Endothelial cell (in vitro differentiated cells): Measurements from ENCODE around the gene TOMM40L. TPM values are rescaled to one million over a fixed set of nuclear protein-coding genes. Genes with fewer than 3 reads are reported as not detected.

Source experiments
- DNase-seq: peaks from one replicate; pipeline ENCODE4 v3.0.0; 2021; ENCODE audit warnings: low spot score
- H3K27ac Mint-ChIP-seq: one replicate; pipeline ENCODE4 v1.8.0; 2021; ENCODE audit warnings: mixed read lengths, inconsistent platforms; ENCODE audit not compliant: unreplicated experiment
- H3K27me3 Mint-ChIP-seq: one replicate; pipeline ENCODE4 v1.8.0; 2021; ENCODE audit warnings: mild to moderate bottlenecking, moderate library complexity, mixed read lengths, inconsistent platforms; ENCODE audit not compliant: unreplicated experiment
- H3K36me3 Mint-ChIP-seq: one replicate; pipeline ENCODE4 v1.8.0; 2021; ENCODE audit warnings: mild to moderate bottlenecking, low read depth, mixed read lengths, inconsistent platforms; ENCODE audit not compliant: unreplicated experiment
- H3K4me1 Mint-ChIP-seq: one replicate; pipeline ENCODE4 v1.8.0; 2021; ENCODE audit warnings: mild to moderate bottlenecking, mixed read lengths, inconsistent platforms; ENCODE audit not compliant: unreplicated experiment
- H3K4me3 Mint-ChIP-seq: one replicate; pipeline ENCODE4 v1.8.0; 2021; ENCODE audit warnings: mild to moderate bottlenecking, mixed read lengths, inconsistent platforms; ENCODE audit not compliant: unreplicated experiment
- H3K9me3 Mint-ChIP-seq: one replicate; pipeline ENCODE4 v1.8.0; 2021; ENCODE audit warnings: mixed read lengths, inconsistent platforms; ENCODE audit not compliant: unreplicated experiment
- total RNA-seq: library from RNA; stranded (reverse); fragmentation: NEBNext Ultra II Directional; extraction: Animal tissue kit (Norgen Biotek cat#: 25700); gene quantifications from one replicate; pipeline ENCODE4 v1.2.1, GENCODE V29; 2021; ENCODE audit not compliant: unreplicated experiment
- TF ChIP-seq, protein P1 (sequence below): fragments of 200-600 bp; sonication (generic); IDR thresholded peaks from one replicate; pipeline ENCODE4 v1.5.0; 2021; ENCODE audit warnings: antibody characterized with exemption; ENCODE audit not compliant: unreplicated experiment

Gene TOMM40L
- total RNA-seq, 1 donor from 2014 or later, result 22.0 TPM

DNA sequence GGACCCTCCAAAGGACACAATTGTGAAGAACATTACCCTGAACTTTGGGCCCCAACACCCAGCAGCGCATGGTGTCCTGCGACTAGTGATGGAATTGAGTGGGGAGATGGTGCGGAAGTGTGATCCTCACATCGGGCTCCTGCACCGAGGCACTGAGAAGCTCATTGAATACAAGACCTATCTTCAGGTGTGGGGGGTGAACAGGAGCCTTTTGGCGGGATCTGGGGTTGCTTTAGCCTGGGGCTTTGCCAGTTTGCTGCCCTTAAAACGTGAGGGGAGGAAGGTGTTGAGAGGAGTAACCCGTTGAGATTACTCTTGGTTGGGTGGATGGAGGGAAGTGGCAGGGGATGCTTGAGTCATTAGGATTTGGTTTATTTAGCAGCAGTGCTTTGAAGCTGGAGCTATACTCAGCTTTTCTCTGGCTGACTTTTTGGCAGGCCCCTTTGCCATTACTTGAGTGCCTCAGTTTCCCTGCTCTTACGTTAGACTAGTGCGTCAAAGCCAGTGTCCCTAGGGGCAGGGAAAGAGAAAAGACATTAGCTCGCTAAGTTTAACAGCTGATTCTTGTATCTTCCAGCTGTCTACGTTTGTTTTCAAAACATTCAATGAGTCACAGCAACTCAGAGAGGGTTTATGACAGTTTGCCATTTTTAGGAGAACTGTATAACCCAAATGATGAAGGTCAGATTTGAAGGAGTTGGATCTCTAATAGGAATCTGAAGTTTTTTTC, 19.3 kb upstream of the TOMM40L start:
- no peaks in the 10 kb centered on the region for H3K27me3 Mint-ChIP-seq
- peaks cover 31% of the 10 kb centered on the region for H3K36me3 Mint-ChIP-seq
- no peak overlapping the region for H3K27ac Mint-ChIP-seq

DNA sequence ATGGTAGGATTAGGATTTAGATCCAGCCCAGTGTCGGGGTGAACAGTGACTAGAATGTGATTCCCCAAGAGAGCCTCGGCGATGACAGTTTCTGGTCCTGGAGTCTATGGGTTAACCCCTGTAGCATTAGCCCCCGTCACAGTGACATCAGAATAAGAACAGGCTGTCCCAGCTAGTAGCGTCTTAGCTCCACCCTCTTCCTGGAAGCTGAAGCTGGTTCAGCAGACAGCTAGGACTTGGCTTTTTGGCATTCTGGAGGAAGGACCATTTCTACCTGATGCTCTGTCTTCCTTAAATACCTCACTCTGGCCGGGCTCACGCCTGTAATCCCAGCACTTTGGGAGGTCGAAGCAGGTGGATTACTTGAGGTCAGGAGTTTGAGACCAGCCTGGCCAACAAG, 18.7 kb upstream of the TOMM40L start:
- DNase-seq, result no peak
- Mint-ChIP-seq H3K27me3 (no peaks in the 10 kb centered on the region), H3K4me3 (no peak overlapping the region), H3K36me3 (peaks cover 37% of the 10 kb centered on the region), H3K9me3 (no peaks in the 10 kb centered on the region), H3K27ac (no peak overlapping the region), H3K4me1 (peaks cover 20% of the 10 kb centered on the region)
- TF ChIP-seq, protein P1, sequence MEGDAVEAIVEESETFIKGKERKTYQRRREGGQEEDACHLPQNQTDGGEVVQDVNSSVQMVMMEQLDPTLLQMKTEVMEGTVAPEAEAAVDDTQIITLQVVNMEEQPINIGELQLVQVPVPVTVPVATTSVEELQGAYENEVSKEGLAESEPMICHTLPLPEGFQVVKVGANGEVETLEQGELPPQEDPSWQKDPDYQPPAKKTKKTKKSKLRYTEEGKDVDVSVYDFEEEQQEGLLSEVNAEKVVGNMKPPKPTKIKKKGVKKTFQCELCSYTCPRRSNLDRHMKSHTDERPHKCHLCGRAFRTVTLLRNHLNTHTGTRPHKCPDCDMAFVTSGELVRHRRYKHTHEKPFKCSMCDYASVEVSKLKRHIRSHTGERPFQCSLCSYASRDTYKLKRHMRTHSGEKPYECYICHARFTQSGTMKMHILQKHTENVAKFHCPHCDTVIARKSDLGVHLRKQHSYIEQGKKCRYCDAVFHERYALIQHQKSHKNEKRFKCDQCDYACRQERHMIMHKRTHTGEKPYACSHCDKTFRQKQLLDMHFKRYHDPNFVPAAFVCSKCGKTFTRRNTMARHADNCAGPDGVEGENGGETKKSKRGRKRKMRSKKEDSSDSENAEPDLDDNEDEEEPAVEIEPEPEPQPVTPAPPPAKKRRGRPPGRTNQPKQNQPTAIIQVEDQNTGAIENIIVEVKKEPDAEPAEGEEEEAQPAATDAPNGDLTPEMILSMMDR, result no peak

More for the DNA sequence above, 19.3 kb upstream of the TOMM40L start:
- DNase-seq, result no peak
- Mint-ChIP-seq H3K4me3 (no peak overlapping the region), H3K9me3 (no peaks in the 10 kb centered on the region), H3K4me1 (peaks cover 24% of the 10 kb centered on the region)
- TF ChIP-seq, protein P1, result no peak

DNA sequence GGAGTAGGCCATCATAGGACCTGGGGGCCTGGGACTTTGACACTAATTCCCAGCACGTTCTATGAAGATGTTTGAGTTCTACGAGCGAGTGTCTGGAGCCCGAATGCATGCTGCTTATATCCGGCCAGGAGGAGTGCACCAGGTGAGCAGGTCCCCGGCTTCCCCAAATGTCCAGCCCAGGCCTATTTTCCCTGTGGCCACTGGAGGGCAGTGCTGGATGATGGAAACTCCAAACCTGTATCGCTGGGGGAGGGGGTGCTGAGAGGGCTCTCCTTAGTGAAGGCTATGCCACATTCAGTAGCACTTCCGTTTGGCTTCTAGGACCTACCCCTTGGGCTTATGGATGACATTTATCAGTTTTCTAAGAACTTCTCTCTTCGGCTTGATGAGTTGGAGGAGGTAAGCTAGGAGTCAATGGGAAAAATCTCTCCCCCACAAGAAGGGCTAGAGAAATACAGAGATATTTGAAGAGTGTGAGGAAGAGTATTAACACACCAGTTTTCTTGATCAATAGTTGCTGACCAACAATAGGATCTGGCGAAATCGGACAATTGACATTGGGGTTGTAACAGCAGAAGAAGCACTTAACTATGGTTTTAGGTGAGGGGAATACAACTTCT, 16.0 kb upstream of the TOMM40L start:
- no peaks in the 10 kb centered on the region for H3K9me3 Mint-ChIP-seq
- H3K4me1 Mint-ChIP-seq, result peaks cover 11% of the 10 kb centered on the region
- H3K4me3 Mint-ChIP-seq, result peak overlapping the region; percentile 5
- TF ChIP-seq, protein P1, result peak; percentile 92
- H3K27me3 Mint-ChIP-seq, result peaks cover 1% of the 10 kb centered on the region
- peaks cover 50% of the 10 kb centered on the region for H3K36me3 Mint-ChIP-seq
- H3K27ac Mint-ChIP-seq, result no peak overlapping the region
- peak; percentile 75 for DNase-seq

DNA sequence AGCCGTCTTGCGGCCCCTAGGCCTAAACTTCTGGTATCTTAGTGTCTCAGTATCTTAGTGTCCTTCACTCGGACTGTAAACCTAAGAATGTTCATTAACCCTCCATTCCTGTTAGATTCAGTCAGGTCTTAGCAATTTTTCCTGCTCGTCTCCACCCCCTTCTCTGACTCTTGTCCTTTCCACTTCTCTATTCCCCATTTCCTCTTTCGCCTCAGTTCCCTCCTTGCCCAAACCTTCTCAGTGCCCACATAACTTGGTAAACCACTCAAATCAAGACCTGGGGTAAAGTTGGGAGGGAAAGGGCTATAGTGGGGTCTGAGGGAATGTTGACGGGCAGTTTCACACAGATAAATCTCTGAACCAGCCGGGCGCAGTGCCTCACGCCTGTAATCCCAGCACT, 11.5 kb upstream of the TOMM40L start:
- peaks cover 1% of the 10 kb centered on the region for H3K27me3 Mint-ChIP-seq
- H3K36me3 Mint-ChIP-seq, result peaks cover 46% of the 10 kb centered on the region
- no peaks in the 10 kb centered on the region for H3K9me3 Mint-ChIP-seq
- no peak overlapping the region for H3K27ac Mint-ChIP-seq
- H3K4me3 Mint-ChIP-seq, result no peak overlapping the region
- DNase-seq, result no peak
- TF ChIP-seq, protein P1, result no peak
- H3K4me1 Mint-ChIP-seq, result peaks cover 28% of the 10 kb centered on the region

DNA sequence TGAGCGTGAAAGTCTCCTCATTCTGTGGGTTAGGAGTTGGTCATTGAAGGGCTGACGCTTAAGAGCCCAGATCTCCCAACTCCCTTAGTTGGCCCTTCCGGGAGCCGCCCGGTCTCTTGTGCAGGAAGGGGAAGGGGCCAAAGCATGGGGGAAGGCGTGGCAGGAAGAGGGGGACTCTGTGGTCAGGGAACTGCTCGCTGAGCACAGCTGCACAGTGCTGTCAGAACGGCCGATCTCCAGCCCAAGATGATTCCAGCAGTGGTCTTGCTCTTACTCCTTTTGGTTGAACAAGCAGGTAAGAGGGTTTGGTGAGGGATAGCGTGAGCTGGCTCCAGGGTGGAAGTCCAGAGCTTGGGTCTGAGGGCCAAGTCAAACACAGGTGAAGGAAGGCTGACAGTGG, 10.8 kb upstream of the TOMM40L start, which contains the start of gene FCER1G:
FCER1G (plus strand) TSS at position 220 of the 400 bp plus-strand sequence; CDS start at position 247, 27 bp downstream.
- H3K4me1 Mint-ChIP-seq, result peaks cover 28% of the 10 kb centered on the region
- no peak within 1 kb of the TSS for H3K27ac Mint-ChIP-seq
- TF ChIP-seq, protein P1, result no peak
- no peaks in the 10 kb centered on the region for H3K9me3 Mint-ChIP-seq
- H3K27me3 Mint-ChIP-seq, result peaks cover 1% of the 10 kb centered on the region
- H3K36me3 Mint-ChIP-seq, result peaks cover 39% of the 10 kb centered on the region
- peak within 1 kb of the TSS; percentile 3 for H3K4me3 Mint-ChIP-seq
- no peak for DNase-seq
